HL-60 (cell line): ENCODE measurements around the gene GPX1.
A peak's percentile ranks its signal among the peaks of the same experiment; 100 is the strongest.

ENCODE experiments used
- DNase-seq, 2 experiments: peaks; one replicate each; pipeline ENCODE4 v3.0.0-alpha.2; 2010 to 2020; ENCODE audit warnings: low read depth in 1 of 2, low spot score in 1 of 2
- H3K27ac ChIP-seq: fragments of 250-450 bp; sonication (Bioruptor Pico); replicated peaks from 2 replicates; pipeline ENCODE4 v1.5.1; 2020; ENCODE audit warnings: mild to moderate bottlenecking, moderate library complexity
- H3K27me3 ChIP-seq: fragments of 250-450 bp; sonication (Bioruptor Pico); 2 replicates; pipeline ENCODE4 v1.5.1; 2021; ENCODE audit warnings: mild to moderate bottlenecking, moderate library complexity; ENCODE audit not compliant: insufficient read depth, poor library complexity, severe bottlenecking
- H3K4me3 ChIP-seq: replicated peaks from 2 replicates; pipeline ENCODE4 v1.5.1; 2011; ENCODE audit warnings: mild to moderate bottlenecking, control low read depth, low read length; ENCODE audit not compliant: insufficient read depth
- GABPA ChIP-seq: IDR thresholded peaks from 2 replicates; pipeline ENCODE4 v1.6.1; 2012; ENCODE audit warnings: low read depth
- POLR2AphosphoS5 ChIP-seq: IDR thresholded peaks from 2 replicates; pipeline ENCODE4 v1.6.1; 2012; ENCODE audit warnings: low read depth
- SPI1 ChIP-seq: IDR thresholded peaks from 2 replicates; pipeline ENCODE4 v1.6.1; 2012; ENCODE audit warnings: low read depth, mild to moderate bottlenecking, borderline replicate concordance
- TF ChIP-seq, protein P1 (sequence below): IDR thresholded peaks from one replicate; pipeline ENCODE4 v1.5.1; 2011; ENCODE audit warnings: low read length, control low read depth, inconsistent platforms; ENCODE audit not compliant: insufficient read depth
- TF ChIP-seq, protein P2 (sequence below): IDR thresholded peaks from 2 replicates; pipeline ENCODE4 v1.6.1; 2012; ENCODE audit warnings: low read depth; ENCODE audit not compliant: insufficient replicate concordance

GPX1 gene

DNA sequence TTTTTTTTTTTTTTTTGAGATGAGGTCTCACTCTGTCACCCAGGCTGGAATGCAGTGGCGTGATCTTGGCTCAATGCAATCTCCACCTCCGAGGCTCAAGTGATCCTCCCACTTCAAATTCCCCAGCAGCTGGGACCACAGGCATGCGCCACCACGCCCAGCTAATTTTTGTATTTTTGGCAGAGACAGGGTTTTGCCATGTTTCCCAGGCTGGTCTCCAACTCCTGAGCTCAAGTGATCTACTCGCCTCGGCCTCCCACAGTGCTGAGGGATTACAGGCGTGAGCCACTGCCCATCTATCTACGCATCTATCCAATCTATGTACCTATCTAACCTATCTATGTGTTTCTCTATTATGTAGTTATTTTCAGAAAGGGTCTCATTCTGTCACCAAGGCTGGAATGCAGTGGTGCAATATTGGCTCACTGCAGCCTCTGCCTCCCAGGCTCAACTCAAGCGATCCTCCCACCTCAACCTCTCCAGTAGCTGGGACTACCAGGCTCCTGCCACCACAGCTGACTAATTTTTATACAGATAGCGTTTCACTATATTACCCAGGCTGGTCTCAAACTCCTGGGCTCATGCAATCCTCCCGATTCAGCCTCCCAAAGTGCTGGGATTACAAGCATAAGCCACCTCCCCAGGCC lies 20.2 kb upstream of the GPX1 start:
- Histone ChIP-seq H3K4me3 (no peak overlapping the region), H3K27me3 (no peaks in the 10 kb centered on the region), H3K27ac (no peak overlapping the region)
- TF ChIP-seq, protein P1, sequence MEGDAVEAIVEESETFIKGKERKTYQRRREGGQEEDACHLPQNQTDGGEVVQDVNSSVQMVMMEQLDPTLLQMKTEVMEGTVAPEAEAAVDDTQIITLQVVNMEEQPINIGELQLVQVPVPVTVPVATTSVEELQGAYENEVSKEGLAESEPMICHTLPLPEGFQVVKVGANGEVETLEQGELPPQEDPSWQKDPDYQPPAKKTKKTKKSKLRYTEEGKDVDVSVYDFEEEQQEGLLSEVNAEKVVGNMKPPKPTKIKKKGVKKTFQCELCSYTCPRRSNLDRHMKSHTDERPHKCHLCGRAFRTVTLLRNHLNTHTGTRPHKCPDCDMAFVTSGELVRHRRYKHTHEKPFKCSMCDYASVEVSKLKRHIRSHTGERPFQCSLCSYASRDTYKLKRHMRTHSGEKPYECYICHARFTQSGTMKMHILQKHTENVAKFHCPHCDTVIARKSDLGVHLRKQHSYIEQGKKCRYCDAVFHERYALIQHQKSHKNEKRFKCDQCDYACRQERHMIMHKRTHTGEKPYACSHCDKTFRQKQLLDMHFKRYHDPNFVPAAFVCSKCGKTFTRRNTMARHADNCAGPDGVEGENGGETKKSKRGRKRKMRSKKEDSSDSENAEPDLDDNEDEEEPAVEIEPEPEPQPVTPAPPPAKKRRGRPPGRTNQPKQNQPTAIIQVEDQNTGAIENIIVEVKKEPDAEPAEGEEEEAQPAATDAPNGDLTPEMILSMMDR = no peak
- TF ChIP-seq SPI1 (no peak), GABPA (no peak), POLR2AphosphoS5 (no peak)
- TF ChIP-seq, protein P2, sequence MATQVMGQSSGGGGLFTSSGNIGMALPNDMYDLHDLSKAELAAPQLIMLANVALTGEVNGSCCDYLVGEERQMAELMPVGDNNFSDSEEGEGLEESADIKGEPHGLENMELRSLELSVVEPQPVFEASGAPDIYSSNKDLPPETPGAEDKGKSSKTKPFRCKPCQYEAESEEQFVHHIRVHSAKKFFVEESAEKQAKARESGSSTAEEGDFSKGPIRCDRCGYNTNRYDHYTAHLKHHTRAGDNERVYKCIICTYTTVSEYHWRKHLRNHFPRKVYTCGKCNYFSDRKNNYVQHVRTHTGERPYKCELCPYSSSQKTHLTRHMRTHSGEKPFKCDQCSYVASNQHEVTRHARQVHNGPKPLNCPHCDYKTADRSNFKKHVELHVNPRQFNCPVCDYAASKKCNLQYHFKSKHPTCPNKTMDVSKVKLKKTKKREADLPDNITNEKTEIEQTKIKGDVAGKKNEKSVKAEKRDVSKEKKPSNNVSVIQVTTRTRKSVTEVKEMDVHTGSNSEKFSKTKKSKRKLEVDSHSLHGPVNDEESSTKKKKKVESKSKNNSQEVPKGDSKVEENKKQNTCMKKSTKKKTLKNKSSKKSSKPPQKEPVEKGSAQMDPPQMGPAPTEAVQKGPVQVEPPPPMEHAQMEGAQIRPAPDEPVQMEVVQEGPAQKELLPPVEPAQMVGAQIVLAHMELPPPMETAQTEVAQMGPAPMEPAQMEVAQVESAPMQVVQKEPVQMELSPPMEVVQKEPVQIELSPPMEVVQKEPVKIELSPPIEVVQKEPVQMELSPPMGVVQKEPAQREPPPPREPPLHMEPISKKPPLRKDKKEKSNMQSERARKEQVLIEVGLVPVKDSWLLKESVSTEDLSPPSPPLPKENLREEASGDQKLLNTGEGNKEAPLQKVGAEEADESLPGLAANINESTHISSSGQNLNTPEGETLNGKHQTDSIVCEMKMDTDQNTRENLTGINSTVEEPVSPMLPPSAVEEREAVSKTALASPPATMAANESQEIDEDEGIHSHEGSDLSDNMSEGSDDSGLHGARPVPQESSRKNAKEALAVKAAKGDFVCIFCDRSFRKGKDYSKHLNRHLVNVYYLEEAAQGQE = no peak
- DNase-seq = no peak

DNA sequence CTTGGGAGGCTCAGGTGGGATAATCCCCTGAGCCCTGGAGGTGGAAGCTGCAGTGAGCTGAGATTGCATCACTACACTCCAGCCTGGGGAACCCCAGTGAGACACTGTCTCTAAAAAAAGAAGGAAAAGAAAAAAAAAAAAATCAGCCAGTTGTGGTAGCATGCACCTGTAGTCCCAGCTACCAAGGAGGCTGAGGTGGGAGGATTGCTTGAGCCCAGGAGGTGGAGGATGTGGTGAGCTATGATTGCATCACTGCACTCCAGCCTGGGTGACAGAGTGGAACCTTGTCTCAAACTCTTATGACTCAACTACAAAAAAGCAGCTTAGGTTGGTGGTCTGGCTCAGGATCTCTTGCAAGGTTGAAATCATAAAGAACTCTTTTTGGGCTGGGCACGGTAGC lies 19.3 kb upstream of the GPX1 start:
- no peak overlapping the region for H3K4me3 ChIP-seq
- no peak for TF ChIP-seq SPI1
- H3K27me3 ChIP-seq = no peaks in the 10 kb centered on the region
- no peak overlapping the region for H3K27ac ChIP-seq
- DNase-seq = peak in 1 of 2 experiments; percentile 49

DNA sequence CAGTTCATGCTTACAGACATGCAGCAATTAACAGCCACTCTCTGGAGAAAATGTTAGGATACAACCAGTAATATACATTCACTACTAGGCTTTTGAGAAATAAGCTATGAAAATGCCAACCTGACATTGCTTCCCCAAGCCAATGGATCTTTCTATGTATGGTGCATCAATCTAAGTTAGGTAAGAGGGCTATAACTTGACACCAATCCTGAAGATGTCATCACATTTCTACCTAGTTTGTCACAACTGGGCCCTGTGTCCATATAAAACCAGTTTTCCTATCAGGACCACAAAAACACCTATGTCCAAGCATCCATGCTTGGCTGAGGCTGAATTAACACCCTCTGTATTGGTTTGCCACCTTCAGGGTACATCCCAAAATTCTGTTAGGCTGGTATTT lies 13.8 kb upstream of the GPX1 start:
- TF ChIP-seq POLR2AphosphoS5 = no peak
- TF ChIP-seq, protein P1 = no peak
- no peak for TF ChIP-seq SPI1
- no peak for TF ChIP-seq GABPA
- TF ChIP-seq, protein P2 = no peak
- DNase-seq = no peak
- Histone ChIP-seq H3K27ac (no peak overlapping the region), H3K27me3 (no peaks in the 10 kb centered on the region), H3K4me3 (no peak overlapping the region)

DNA sequence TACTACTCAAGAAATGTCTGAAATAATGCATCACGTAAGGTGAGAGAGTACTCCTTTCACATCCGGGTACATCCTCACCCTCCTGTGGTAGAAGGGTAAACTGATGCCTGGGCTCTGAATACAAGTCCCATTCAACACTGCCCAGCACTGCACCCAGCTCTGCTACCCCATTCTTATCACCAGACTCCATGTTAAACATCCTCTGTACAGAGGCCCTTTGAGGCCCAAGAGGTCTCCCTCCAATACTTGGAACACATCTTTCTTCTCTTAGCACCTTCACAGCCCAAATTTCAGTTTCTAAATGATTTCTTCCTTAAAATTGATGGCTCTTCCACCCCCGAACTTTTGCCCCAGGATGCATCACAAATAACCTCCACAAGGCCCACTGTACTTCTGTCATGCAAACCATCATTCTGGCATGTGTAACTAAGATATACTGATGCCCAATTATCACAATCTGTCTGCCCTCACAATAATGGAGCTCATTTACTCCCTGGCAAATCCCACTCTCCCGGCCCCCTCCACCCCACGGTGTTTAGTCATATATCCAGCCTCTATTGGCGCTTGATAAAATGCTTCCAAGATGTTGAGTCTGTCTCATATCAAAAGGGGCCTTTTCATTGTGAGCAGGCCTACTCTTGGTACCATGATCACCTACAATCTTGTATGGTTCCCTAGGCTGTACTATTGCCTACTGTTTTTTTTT lies 12.6 kb upstream of the GPX1 start:
- Histone ChIP-seq H3K27me3 (no peaks in the 10 kb centered on the region), H3K4me3 (no peak overlapping the region), H3K27ac (no peak overlapping the region)
- DNase-seq = no peak
- TF ChIP-seq GABPA = no peak
- TF ChIP-seq, protein P2 = no peak
- no peak for TF ChIP-seq SPI1
- no peak for TF ChIP-seq POLR2AphosphoS5
- TF ChIP-seq, protein P1 = no peak
